ENCODE measurements around the gene KLK6. TPM values are rescaled to one million over a fixed set of nuclear protein-coding genes. Genes with fewer than 3 reads are reported as not detected.

KLK6 gene
- polyA plus RNA-seq, 3 donors, result not detected

DNA sequence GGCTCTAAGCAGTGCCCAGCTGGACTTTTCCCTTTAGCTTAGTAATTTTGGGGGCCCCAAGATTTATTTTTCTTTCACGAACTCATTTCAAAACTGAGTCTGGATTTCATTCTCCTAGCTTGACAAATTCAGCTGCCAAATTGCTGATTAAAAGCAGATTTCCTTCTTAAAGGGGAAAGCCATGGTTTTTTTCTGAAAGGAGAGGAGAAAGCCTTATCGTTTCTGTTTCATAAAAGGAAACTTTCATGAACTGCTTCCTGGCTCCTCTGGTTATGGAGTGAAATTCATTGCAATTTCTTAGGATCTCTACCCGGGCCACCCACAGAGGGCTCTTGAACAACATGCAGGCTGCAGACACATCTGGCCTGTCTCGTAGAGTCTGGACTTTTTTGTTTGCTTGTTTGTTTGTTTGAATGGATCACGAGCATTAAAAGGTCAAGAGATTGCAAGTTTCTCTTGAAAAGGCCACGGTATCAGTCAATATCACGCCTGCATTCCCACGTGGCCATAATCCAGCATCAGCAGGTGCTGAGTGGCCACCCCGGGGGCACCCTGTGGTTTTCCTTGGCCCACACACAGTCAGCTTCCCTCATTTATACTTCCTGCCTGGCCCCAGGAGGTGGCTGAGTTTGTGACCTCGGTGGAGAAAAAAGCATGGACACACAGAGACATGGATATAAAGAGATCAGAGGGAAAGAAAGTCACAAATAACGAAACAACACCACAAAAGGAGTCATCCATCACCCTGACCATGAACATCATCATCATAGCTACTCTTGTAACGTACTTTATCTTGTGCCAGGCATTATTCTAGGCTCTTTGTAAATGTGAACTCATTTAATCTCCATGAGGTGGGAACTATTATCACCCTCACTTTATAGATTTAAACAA lies 47.7 kb downstream of the KLK6 start:
- intact Hi-C loops (cut with micrococcal nuclease), result loop anchor here in 1 of 2 donors (10.0 kb wide), 1 partner anchor 243 kb away; no protein-coding TSS in a partner anchor
- Histone ChIP-seq H3K79me2 (ENCODE audit: insufficient read depth, low read length) (no peaks in the 10 kb centered on the region), H4K20me1 (ENCODE audit: insufficient read depth, low read length) (no peaks in the 10 kb centered on the region), H3K9me3 (replicated peaks in 1 of 2; ENCODE audit: control insufficient read depth in 1 of 2, insufficient read depth in 1 of 2, low read length in 2 of 2) (no peaks in the 10 kb centered on the region), H3K27ac (ENCODE audit: low read depth in 1 of 2, low read length in 2 of 2) (no peak overlapping the region), H3K4me1 (ENCODE audit: control insufficient read depth in 1 of 2, insufficient read depth in 2 of 2, low read length in 2 of 2) (no peaks in the 10 kb centered on the region), H2AFZ (ENCODE audit: insufficient read depth, low read depth, low read length, poor library complexity, severe bottlenecking) (no peak overlapping the region), H3K4me2 (replicated peaks; ENCODE audit: extremely low read depth, low read length, poor library complexity, severe bottlenecking) (no peak overlapping the region), H3K36me3 (replicated peaks in 1 of 2; ENCODE audit: control insufficient read depth in 1 of 2, insufficient read depth in 2 of 2, low read length in 2 of 2) (no peaks in the 10 kb centered on the region), H3K27me3 (ENCODE audit: control insufficient read depth in 2 of 2, insufficient read depth in 2 of 2, low read length in 2 of 2) (peaks cover 0 to 3% of the 10 kb centered on the region in 2 donors), H3K4me3 (replicated peaks in 1 of 3; ENCODE audit: low read depth in 2 of 3, low read length in 3 of 3) (no peak overlapping the region), H3K9ac (ENCODE audit: insufficient read depth, low read length, poor library complexity, severe bottlenecking) (no peak overlapping the region)
- no peak for DNase-seq
- TF ChIP-seq, protein P1, sequence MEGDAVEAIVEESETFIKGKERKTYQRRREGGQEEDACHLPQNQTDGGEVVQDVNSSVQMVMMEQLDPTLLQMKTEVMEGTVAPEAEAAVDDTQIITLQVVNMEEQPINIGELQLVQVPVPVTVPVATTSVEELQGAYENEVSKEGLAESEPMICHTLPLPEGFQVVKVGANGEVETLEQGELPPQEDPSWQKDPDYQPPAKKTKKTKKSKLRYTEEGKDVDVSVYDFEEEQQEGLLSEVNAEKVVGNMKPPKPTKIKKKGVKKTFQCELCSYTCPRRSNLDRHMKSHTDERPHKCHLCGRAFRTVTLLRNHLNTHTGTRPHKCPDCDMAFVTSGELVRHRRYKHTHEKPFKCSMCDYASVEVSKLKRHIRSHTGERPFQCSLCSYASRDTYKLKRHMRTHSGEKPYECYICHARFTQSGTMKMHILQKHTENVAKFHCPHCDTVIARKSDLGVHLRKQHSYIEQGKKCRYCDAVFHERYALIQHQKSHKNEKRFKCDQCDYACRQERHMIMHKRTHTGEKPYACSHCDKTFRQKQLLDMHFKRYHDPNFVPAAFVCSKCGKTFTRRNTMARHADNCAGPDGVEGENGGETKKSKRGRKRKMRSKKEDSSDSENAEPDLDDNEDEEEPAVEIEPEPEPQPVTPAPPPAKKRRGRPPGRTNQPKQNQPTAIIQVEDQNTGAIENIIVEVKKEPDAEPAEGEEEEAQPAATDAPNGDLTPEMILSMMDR (IDR thresholded peaks at IDR 0.05), result no peak
- 3% methylated on average over 8 of the region's 12 CpGs for WGBS (ENCODE audit: insufficient coverage)
- peaks cover 9% of the 10 kb centered on the region for H3K4me1 Mint-ChIP-seq
- H3K4me3 Mint-ChIP-seq, result peak overlapping the region in 1 of 2 donors; percentile 69
- H3K36me3 Mint-ChIP-seq, result no peaks in the 10 kb centered on the region
- no peaks in the 10 kb centered on the region for H3K9me3 Mint-ChIP-seq
- H3K27me3 Mint-ChIP-seq (ENCODE audit: low read depth in 3 of 3), result peaks cover 5 to 27% (median 18%) of the 10 kb centered on the region in 3 donors
- no peak overlapping the region for H3K27ac Mint-ChIP-seq

DNA sequence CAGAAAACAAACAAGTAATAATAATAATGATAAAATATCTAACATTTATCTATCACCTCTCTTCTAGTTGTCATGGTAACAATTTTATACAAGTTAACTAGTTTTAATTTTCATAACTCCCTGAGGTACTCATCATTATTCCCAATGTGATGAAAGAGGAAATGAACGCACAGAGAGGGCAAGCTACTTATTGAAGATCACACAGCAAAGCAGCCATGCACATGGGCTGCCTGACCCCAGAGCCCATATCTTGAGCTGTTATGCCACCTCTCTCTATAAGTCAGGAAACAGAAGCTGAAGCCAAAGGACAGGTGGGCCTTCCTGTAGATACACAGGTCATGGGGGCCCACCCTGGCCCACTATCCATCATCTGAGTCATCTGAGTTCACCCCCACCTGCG lies 53.3 kb downstream of the KLK6 start:
- Histone ChIP-seq H3K36me3 (replicated peaks in 1 of 2; ENCODE audit: control insufficient read depth in 1 of 2, insufficient read depth in 2 of 2, low read length in 2 of 2) (no peaks in the 10 kb centered on the region), H3K27me3 (ENCODE audit: control insufficient read depth in 2 of 2, insufficient read depth in 2 of 2, low read length in 2 of 2) (peaks cover 18 to 27% of the 10 kb centered on the region in 2 donors), H3K9ac (ENCODE audit: insufficient read depth, low read length, poor library complexity, severe bottlenecking) (no peak overlapping the region), H3K4me3 (replicated peaks in 1 of 3; ENCODE audit: low read depth in 2 of 3, low read length in 3 of 3) (no peak overlapping the region), H4K20me1 (ENCODE audit: insufficient read depth, low read length) (no peaks in the 10 kb centered on the region), H2AFZ (ENCODE audit: insufficient read depth, low read depth, low read length, poor library complexity, severe bottlenecking) (no peak overlapping the region), H3K4me2 (replicated peaks; ENCODE audit: extremely low read depth, low read length, poor library complexity, severe bottlenecking) (no peak overlapping the region), H3K9me3 (replicated peaks in 1 of 2; ENCODE audit: control insufficient read depth in 1 of 2, insufficient read depth in 1 of 2, low read length in 2 of 2) (peaks cover 0 to 6% of the 10 kb centered on the region in 2 donors), H3K4me1 (ENCODE audit: control insufficient read depth in 1 of 2, insufficient read depth in 2 of 2, low read length in 2 of 2) (no peaks in the 10 kb centered on the region), H3K79me2 (ENCODE audit: insufficient read depth, low read length) (no peaks in the 10 kb centered on the region), H3K27ac (ENCODE audit: low read depth in 1 of 2, low read length in 2 of 2) (no peak overlapping the region)
- Mint-ChIP-seq H3K4me3 (no peak overlapping the region), H3K27me3 (ENCODE audit: low read depth in 3 of 3) (peaks cover 5 to 14% (median 12%) of the 10 kb centered on the region in 3 donors), H3K27ac (no peak overlapping the region), H3K36me3 (no peaks in the 10 kb centered on the region), H3K9me3 (peaks cover 0 to 3% (median 0%) of the 10 kb centered on the region in 7 donors), H3K4me1 (no peaks in the 10 kb centered on the region)
- intact Hi-C loops (cut with micrococcal nuclease), result no loop called here
- TF ChIP-seq, protein P1 (IDR thresholded peaks at IDR 0.05), result no peak
- no CpG with 5 or more reads among the region's 2 CpGs for WGBS (ENCODE audit: insufficient coverage)
- DNase-seq, result no peak
